ENCODE data around the gene FARS2.

DNA sequence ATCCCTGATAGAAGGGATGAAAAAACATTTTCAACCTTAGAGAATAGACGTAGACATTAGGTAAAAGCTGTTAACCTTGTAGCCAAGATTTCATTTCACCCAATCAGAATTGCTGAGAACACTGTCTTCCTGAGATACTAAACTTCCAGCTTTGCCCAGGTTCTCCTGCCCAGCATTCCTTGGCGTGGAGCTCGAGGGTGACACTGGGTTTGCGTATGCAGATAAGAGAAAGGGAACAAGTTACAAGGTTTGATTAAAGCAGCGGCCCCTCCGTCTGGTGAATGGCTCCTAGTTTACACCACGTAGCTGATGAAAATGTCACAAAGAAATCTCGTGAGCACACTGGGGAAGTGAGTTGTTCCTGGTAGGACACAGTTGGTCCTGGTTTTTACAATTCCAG is 247.8 kb downstream of the FARS2 start:
- TF ChIP-seq POLR2A (IDR thresholded peaks at IDR 0.05; ENCODE audit: low read length) (no peak), EP300 (IDR thresholded peaks at IDR 0.05) (no peak)
- TF ChIP-seq, protein P1, sequence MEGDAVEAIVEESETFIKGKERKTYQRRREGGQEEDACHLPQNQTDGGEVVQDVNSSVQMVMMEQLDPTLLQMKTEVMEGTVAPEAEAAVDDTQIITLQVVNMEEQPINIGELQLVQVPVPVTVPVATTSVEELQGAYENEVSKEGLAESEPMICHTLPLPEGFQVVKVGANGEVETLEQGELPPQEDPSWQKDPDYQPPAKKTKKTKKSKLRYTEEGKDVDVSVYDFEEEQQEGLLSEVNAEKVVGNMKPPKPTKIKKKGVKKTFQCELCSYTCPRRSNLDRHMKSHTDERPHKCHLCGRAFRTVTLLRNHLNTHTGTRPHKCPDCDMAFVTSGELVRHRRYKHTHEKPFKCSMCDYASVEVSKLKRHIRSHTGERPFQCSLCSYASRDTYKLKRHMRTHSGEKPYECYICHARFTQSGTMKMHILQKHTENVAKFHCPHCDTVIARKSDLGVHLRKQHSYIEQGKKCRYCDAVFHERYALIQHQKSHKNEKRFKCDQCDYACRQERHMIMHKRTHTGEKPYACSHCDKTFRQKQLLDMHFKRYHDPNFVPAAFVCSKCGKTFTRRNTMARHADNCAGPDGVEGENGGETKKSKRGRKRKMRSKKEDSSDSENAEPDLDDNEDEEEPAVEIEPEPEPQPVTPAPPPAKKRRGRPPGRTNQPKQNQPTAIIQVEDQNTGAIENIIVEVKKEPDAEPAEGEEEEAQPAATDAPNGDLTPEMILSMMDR (IDR thresholded peaks at IDR 0.05), result no peak
- TF ChIP-seq, protein P2, sequence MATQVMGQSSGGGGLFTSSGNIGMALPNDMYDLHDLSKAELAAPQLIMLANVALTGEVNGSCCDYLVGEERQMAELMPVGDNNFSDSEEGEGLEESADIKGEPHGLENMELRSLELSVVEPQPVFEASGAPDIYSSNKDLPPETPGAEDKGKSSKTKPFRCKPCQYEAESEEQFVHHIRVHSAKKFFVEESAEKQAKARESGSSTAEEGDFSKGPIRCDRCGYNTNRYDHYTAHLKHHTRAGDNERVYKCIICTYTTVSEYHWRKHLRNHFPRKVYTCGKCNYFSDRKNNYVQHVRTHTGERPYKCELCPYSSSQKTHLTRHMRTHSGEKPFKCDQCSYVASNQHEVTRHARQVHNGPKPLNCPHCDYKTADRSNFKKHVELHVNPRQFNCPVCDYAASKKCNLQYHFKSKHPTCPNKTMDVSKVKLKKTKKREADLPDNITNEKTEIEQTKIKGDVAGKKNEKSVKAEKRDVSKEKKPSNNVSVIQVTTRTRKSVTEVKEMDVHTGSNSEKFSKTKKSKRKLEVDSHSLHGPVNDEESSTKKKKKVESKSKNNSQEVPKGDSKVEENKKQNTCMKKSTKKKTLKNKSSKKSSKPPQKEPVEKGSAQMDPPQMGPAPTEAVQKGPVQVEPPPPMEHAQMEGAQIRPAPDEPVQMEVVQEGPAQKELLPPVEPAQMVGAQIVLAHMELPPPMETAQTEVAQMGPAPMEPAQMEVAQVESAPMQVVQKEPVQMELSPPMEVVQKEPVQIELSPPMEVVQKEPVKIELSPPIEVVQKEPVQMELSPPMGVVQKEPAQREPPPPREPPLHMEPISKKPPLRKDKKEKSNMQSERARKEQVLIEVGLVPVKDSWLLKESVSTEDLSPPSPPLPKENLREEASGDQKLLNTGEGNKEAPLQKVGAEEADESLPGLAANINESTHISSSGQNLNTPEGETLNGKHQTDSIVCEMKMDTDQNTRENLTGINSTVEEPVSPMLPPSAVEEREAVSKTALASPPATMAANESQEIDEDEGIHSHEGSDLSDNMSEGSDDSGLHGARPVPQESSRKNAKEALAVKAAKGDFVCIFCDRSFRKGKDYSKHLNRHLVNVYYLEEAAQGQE (IDR thresholded peaks at IDR 0.05), result no peak
- TF ChIP-seq, protein P3, sequence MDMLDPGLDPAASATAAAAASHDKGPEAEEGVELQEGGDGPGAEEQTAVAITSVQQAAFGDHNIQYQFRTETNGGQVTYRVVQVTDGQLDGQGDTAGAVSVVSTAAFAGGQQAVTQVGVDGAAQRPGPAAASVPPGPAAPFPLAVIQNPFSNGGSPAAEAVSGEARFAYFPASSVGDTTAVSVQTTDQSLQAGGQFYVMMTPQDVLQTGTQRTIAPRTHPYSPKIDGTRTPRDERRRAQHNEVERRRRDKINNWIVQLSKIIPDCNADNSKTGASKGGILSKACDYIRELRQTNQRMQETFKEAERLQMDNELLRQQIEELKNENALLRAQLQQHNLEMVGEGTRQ (IDR thresholded peaks at IDR 0.05), result no peak

All from A549 (cell line).